Ovary (tissue), 9 donors: ENCODE measurements around the gene ST3GAL4. TPM values are rescaled to one million over a fixed set of nuclear protein-coding genes. Genes with fewer than 3 reads are reported as not detected.
"Not testable (repeated sequence)": the region's sequence is repeated elsewhere in the genome, so short reads cannot be mapped to it uniquely, and the experiment has no call there.

ENCODE experiments used
- DNase-seq, 5 donors: peaks; one replicate each; pipeline ENCODE4 v3.0.0-alpha.2; 2019 to 2020
- H3K27ac ChIP-seq, 2 donors: fragments of 200-600 bp; one replicate each; pipeline versions ENCODE4 v1.5.1 to v1.8.0; 2019 to 2022
- H3K27me3 ChIP-seq: fragments of 200-600 bp; one replicate; pipeline ENCODE4 v1.8.0; 2022
- H3K36me3 ChIP-seq: fragments of 200-600 bp; sonication (generic); one replicate; pipeline ENCODE4 v1.5.1; 2019
- H3K4me1 ChIP-seq: one replicate; pipeline ENCODE4 v1.8.1; 2013; ENCODE audit warnings: mild to moderate bottlenecking, moderate library complexity; ENCODE audit not compliant: insufficient read depth
- H3K4me3 ChIP-seq: fragments of 200-600 bp; sonication (generic); one replicate; pipeline ENCODE4 v1.5.1; 2017
- H3K9me3 ChIP-seq, 2 donors: fragments of 200-600 bp in 1 of 2; sonication (generic) in 1 of 2; one replicate each; pipeline versions ENCODE4 v1.5.1 to v1.8.1; 2013 to 2019; ENCODE audit warnings: mild to moderate bottlenecking in 1 of 2, moderate library complexity in 1 of 2
- EP300 ChIP-seq: sonication (generic); formaldehyde crosslinking; IDR thresholded peaks from one replicate; pipeline ENCODE4 v1.6.1; 2017; ENCODE audit warnings: antibody characterized with exemption
- POLR2A ChIP-seq: fragments of 450-650 bp; IDR thresholded peaks from one replicate; pipeline ENCODE4 v1.6.1; 2017; ENCODE audit warnings: antibody characterized with exemption, mild to moderate bottlenecking, moderate library complexity
- WGBS, 3 donors: extraction: QIAGEN DNeasy Blood & Tissue Kit in 1 of 3; methylation state at CpG; one replicate each; pipeline versions ENCODE4 v1.1.5 to v1.1.7; 2013 to 2017; 5-methylcytosine and 5-hydroxymethylcytosine counted together
- intact Hi-C, 4 donors: fragments of 100-400 bp; cut with DNase I; formaldehyde crosslinking; loops; one replicate each; pipeline versions ENCODE4 v1.11.0 to v1.15.1; 2022 to 2023
- polyA plus RNA-seq, 2 donors: library from polyadenylated mRNA; stranded (reverse); fragments of 200-250 nt in 1 of 2; fragments of 350-450 nt in 1 of 2; fragmentation: Illumina TruSeq in 1 of 2; extraction: RNeasy Lipid Tissue Mini Kit (QIAGEN cat#74804) in 1 of 2; gene quantifications; one replicate each; pipeline ENCODE4 v1.2.3, GENCODE V29; 2013 to 2014
- total RNA-seq, 7 donors: library from RNA; depleted of rRNA in 2 of 7; stranded (reverse); fragments of >200 nt in 2 of 7; fragmentation: NEBNext Ultra II Directional in 3 of 7; extraction: Animal tissue kit (Norgen Biotek cat#: 25700) in 3 of 7; gene quantifications; one replicate each; pipeline versions ENCODE4 v1.1.0 to v1.2.4, GENCODE V29; 2016 to 2023
- TF ChIP-seq, protein P1 (sequence below), 3 donors: fragments of 450-650 bp in 2 of 3; fragments of 200-600 bp in 1 of 3; IDR thresholded peaks; one replicate each; pipeline versions ENCODE4 v1.5.1 to v1.8.0; 2016 to 2022; ENCODE audit warnings: antibody characterized with exemption in 3 of 3, mild to moderate bottlenecking in 1 of 3
- donor health status: DM: no; HTN: no; CAD: no; lungs with moderate emphysema.
- donor health status: DM: no; HTN: no; CAD: no.
- donor health status: Bipolar disorder and iron deficiency.
- donor health status: DM: yes; HTN: yes; CAD: no.
- donor health status: DM: no; HTN: no; CAD: no.
- donor health status: DM: yes; HTN: yes; CAD: no.

ST3GAL4 gene
- total and polyA plus RNA-seq, 9 donors: 75.8 to 300 (median 120) TPM

DNA sequence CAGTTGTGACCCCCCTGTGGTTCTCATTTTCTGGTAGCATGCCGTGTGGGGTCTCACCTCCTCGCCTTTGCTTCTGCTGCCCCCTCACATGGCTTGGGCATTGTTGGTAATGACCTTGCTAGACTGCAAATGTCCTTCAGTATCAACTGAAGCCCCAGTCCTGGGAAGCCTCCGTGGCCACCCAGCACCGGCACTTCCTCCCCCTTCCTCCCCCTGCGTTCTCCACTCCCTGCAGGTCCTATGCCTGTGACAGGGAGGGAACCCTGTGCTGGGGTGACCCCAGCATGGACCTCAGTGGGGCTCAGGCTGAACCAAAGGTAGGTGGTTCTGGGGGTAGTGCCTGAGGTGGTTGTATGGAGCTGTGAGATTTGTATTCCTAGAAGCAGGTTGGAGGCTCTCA, 5.9 kb downstream of the ST3GAL4 start:
- intact Hi-C loops: no loop called here
- 41 to 68% (median 50%) methylated on average over 5 of the region's 5 CpGs for whole genome bisulfite sequencing, 3 donors

DNA sequence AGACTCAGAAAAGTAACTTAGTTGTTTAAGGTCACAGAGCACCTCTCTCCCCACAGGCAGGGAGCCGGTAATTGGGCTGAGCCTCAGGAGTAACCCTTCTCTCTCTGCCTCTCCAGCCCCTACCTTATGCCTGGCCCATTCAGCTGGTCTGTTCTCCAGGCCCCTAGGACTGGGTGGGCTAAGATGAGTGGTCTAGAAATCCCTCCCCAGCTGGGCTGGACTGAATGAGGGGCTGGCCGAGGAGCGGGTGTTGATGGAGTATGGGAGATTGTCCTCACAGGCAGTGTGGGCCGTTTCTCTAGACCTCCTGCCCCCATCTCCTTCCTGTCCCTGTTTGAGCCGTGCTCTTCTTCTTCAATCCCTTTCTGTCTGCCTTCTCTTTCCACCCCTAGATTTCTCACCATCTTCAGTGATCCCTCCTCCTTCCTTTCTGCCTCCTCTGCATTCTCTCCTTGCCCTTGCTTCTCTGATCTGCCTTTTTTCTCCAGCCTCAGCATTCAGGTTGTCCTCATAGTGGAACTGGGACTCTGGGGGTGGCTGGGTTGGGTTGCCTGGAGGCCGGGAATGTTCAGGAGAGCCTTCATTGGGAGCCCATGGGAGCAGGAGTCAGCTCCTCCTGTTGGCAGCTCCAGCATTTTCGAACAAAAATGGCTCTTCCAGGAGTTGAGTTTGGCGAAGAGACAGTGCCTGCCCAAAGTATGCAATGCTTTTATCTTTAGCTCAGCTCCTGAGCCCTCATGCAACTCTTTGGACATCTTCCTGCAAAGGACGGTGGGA, 7.6 kb downstream of the ST3GAL4 start:
- intact Hi-C loops: no loop called here
- H3K4me3 ChIP-seq: no peak overlapping the region
- H3K4me1 ChIP-seq: peaks cover 52% of the 10 kb centered on the region
- H3K27me3 ChIP-seq: no peaks in the 10 kb centered on the region
- DNase-seq: peak in 2 of 5 donors; percentile 26 to 37
- no peak for TF ChIP-seq POLR2A
- TF ChIP-seq, protein P1, sequence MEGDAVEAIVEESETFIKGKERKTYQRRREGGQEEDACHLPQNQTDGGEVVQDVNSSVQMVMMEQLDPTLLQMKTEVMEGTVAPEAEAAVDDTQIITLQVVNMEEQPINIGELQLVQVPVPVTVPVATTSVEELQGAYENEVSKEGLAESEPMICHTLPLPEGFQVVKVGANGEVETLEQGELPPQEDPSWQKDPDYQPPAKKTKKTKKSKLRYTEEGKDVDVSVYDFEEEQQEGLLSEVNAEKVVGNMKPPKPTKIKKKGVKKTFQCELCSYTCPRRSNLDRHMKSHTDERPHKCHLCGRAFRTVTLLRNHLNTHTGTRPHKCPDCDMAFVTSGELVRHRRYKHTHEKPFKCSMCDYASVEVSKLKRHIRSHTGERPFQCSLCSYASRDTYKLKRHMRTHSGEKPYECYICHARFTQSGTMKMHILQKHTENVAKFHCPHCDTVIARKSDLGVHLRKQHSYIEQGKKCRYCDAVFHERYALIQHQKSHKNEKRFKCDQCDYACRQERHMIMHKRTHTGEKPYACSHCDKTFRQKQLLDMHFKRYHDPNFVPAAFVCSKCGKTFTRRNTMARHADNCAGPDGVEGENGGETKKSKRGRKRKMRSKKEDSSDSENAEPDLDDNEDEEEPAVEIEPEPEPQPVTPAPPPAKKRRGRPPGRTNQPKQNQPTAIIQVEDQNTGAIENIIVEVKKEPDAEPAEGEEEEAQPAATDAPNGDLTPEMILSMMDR (IDR thresholded peaks at IDR 0.05): no peak
- TF ChIP-seq EP300: no peak
- H3K36me3 ChIP-seq: no peaks in the 10 kb centered on the region
- H3K27ac ChIP-seq: peak overlapping the region; percentile 52 to 95
- H3K9me3 ChIP-seq: no peaks in the 10 kb centered on the region
- WGBS, 3 donors: 39 to 55% (median 42%) methylated on average over 9 of the region's 9 CpGs

More for the DNA sequence above, 5.9 kb downstream of the ST3GAL4 start:
- no peaks in the 10 kb centered on the region for H3K27me3 ChIP-seq
- H3K4me1 ChIP-seq: peaks cover 44% of the 10 kb centered on the region
- TF ChIP-seq POLR2A (no peak), EP300 (no peak)
- TF ChIP-seq, protein P1 (IDR thresholded peaks at IDR 0.05): no peak
- no peaks in the 10 kb centered on the region for H3K36me3 ChIP-seq
- H3K4me3 ChIP-seq: no peak overlapping the region
- DNase-seq: peak in 4 of 5 donors; percentile 27 to 42 (median 33)
- peak overlapping the region in 1 of 2 donors; percentile 95 for H3K27ac ChIP-seq
- no peaks in the 10 kb centered on the region for H3K9me3 ChIP-seq

DNA sequence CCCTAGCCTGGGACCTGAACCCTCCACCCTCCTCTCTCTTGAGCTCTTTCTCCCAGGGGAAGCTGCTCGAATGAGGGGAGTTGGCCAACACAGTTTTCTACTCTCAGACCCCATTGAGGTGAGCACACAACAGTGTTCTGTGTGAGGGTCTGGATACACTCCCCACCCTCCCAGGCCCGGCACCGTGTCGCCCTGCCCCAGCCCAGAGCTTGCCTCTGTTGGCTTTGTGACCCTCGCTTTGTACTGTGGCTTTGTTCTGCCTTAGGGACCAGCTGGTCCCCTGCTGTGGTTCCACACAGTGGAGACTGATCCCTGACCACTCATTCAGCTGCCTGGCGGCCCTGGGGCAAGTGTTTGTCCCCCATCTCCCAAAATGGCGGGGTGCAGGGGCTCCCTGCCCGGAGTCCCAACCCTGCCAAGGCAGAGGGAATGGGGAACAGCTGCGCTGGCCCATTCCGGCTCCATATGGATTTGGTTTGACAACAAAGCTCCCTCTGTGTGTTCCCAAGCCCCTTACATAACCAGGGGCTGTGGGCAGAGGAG, 8.3 kb downstream of the ST3GAL4 start:
- intact Hi-C loops: no loop called here
- H3K27me3 ChIP-seq: no peaks in the 10 kb centered on the region
- TF ChIP-seq POLR2A: no peak
- TF ChIP-seq EP300: no peak
- TF ChIP-seq, protein P1 (IDR thresholded peaks at IDR 0.05): no peak
- H3K4me3 ChIP-seq: no peak overlapping the region
- no peaks in the 10 kb centered on the region for H3K9me3 ChIP-seq
- H3K27ac ChIP-seq: peak overlapping the region; percentile 38 to 95
- peaks cover 45% of the 10 kb centered on the region for H3K4me1 ChIP-seq
- peak in 2 of 5 donors; percentile 42 to 44 for DNase-seq
- WGBS, 3 donors: 36 to 63% (median 43%) methylated on average over 10 of the region's 10 CpGs
- H3K36me3 ChIP-seq: no peaks in the 10 kb centered on the region

DNA sequence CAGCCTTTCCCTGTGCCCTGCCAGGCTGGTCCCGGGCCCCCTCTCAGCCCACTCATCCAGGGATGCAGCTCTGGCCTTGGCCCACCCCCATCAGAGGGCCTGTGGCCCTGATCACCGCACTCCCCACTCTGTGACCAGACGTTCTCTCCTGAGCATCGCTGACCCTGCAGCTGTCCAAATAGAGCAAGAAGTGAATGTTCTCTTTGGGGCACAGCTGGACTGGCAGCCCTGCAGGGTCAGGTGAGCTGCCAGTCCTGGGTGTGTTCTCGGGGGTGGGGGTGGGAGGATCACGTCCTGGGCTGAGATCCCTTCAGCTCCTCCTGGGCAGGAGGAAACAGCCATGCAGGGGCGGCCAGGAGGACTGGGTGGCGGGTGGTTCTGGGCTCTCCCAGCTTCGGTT, 9.2 kb downstream of the ST3GAL4 start:
- H3K27ac ChIP-seq, H3K36me3 ChIP-seq, H3K27me3 ChIP-seq, H3K9me3 ChIP-seq, intact Hi-C loops, H3K4me3 ChIP-seq: not testable (repeated sequence)
- H3K4me1 ChIP-seq: peaks cover 47% of the 10 kb centered on the region
- 0 to 59% (median 12%) methylated on average over 2 to 4 of the region's 9 CpGs for WGBS, 3 donors
- peak in 2 of 5 donors; percentile 15 to 18 for DNase-seq

DNA sequence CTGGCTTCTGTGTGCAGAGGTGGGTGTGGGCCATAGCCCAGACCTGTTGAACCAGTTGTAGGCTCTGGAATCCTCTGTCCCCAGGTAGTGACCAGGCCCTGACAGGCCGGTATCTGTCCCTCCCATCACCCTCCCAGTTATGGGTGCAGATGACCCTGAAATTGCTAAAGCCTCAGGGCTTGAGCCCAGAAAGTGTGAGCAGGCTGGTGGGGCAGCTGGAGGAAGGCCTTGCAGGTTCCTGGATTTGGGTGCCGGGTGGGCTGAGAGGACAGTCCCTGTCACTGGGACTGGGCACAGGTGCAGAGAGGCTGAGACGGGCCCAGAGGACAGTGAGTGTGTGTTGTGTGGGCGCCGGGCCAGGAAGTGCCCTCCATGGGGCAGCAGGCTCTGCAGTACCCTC, 10.0 kb downstream of the ST3GAL4 start:
- intact Hi-C loops, H3K27me3 ChIP-seq, H3K9me3 ChIP-seq, H3K36me3 ChIP-seq, H3K4me3 ChIP-seq: not testable (repeated sequence)
- 36 to 80% (median 56%) methylated on average over 3 to 5 of the region's 5 CpGs for WGBS, 3 donors
- peak in 3 of 5 donors; percentile 43 to 52 (median 51) for DNase-seq
- peak overlapping the region in 1 of 2 donors; percentile 14 for H3K27ac ChIP-seq
- peaks cover 40% of the 10 kb centered on the region for H3K4me1 ChIP-seq
